ENCODE data around the gene ARAP2.
A peak's percentile ranks its signal among the peaks of the same experiment; 100 is the strongest.

The ARAP2 gene

GRCh38 chr4:36274158-36274557, 29.8 kb upstream of the ARAP2 start:
- POLR2A ChIA-PET, result no interaction called here
- no peak overlapping the region for H3K4me3 ChIP-seq (ENCODE audit: low read depth, low read length)
- CTCF ChIA-PET, result interaction anchor here (1.0 kb wide), 1 partner anchor 25 kb away, joined by 3 read pairs; no protein-coding TSS in a partner anchor
- H3K4me1 ChIP-seq (ENCODE audit: control insufficient read depth, insufficient read depth, low read length), result no peaks in the 10 kb centered on the region
- no peaks in the 10 kb centered on the region for H3K36me3 ChIP-seq (ENCODE audit: control insufficient read depth in 2 of 2, insufficient read depth in 1 of 2, low read length in 2 of 2)
- TF ChIP-seq ZNF138 (tag by site-specific recombination; IDR thresholded peaks at IDR 0.05; ENCODE audit: borderline replicate concordance), result no peak
- H3K9me3 ChIP-seq (ENCODE audit: control insufficient read depth, insufficient read depth, low read depth, low read length), result no peaks in the 10 kb centered on the region
- no peak overlapping the region for H3K27ac ChIP-seq (ENCODE audit: extremely low read depth, low read depth, low read length)

DNA sequence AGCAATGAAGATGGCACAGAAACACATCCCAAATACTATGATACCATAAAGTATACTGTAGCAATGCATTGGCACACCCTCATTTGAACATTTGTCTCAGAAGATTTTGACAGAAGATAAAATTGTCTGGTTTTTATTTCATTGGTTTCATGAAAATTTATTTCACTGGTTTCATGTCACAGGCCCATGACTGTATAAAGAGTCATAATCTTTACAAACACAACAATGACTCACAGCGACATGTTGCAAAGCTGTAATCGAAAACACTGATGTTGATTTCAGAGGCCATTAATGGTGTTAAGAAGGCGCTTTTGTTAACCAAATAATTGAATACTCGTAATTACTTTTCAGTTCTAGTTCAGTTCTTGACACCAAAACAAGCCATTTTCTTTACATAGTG, 29.0 kb upstream of the ARAP2 start:
- no peaks in the 10 kb centered on the region for H3K36me3 ChIP-seq (ENCODE audit: control insufficient read depth in 2 of 2, insufficient read depth in 1 of 2, low read length in 2 of 2)
- no peak overlapping the region for H3K27ac ChIP-seq (ENCODE audit: extremely low read depth, low read depth, low read length)
- H3K9me3 ChIP-seq (ENCODE audit: control insufficient read depth, insufficient read depth, low read depth, low read length), result no peaks in the 10 kb centered on the region
- no peak overlapping the region for H3K4me3 ChIP-seq (ENCODE audit: low read depth, low read length)
- CTCF ChIA-PET, result no interaction called here
- POLR2A ChIA-PET, result no interaction called here
- H3K4me1 ChIP-seq (ENCODE audit: control insufficient read depth, insufficient read depth, low read length), result no peaks in the 10 kb centered on the region
- TF ChIP-seq BCL11A (tag by site-specific recombination; IDR thresholded peaks at IDR 0.05; ENCODE audit: low read depth) (no peak), ZNF701 (tag by site-specific recombination; IDR thresholded peaks at IDR 0.05) (no peak), ZNF837 (tag by site-specific recombination; IDR thresholded peaks at IDR 0.05) (no peak), ZSCAN23 (tag by site-specific recombination; IDR thresholded peaks at IDR 0.05) (no peak), ZNF10 (tag by site-specific recombination; IDR thresholded peaks at IDR 0.05) (no peak), ZNF354C (tag by site-specific recombination; IDR thresholded peaks at IDR 0.05; ENCODE audit: borderline replicate concordance, low read depth) (no peak), ZNF169 (tag by site-specific recombination; IDR thresholded peaks at IDR 0.05) (no peak), GLIS2 (tag by site-specific recombination; IDR thresholded peaks at IDR 0.05) (no peak), ZNF777 (tag by site-specific recombination; IDR thresholded peaks at IDR 0.05; ENCODE audit: borderline replicate concordance) (no peak), ZNF624 (tag by site-specific recombination; IDR thresholded peaks at IDR 0.05) (no peak)

GRCh38 chr4:36269533-36270173, 25.3 kb upstream of the ARAP2 start:
- no peaks in the 10 kb centered on the region for H3K36me3 ChIP-seq (ENCODE audit: control insufficient read depth in 2 of 2, insufficient read depth in 1 of 2, low read length in 2 of 2)
- no peaks in the 10 kb centered on the region for H3K4me1 ChIP-seq (ENCODE audit: control insufficient read depth, insufficient read depth, low read length)
- no peak for TF ChIP-seq ZNF629 (tag by site-specific recombination; IDR thresholded peaks at IDR 0.05)
- TF ChIP-seq, protein P1, sequence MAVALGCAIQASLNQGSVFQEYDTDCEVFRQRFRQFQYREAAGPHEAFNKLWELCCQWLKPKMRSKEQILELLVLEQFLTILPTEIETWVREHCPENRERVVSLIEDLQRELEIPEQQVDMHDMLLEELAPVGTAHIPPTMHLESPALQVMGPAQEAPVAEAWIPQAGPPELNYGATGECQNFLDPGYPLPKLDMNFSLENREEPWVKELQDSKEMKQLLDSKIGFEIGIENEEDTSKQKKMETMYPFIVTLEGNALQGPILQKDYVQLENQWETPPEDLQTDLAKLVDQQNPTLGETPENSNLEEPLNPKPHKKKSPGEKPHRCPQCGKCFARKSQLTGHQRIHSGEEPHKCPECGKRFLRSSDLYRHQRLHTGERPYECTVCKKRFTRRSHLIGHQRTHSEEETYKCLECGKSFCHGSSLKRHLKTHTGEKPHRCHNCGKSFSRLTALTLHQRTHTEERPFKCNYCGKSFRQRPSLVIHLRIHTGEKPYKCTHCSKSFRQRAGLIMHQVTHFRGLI (tag by site-specific recombination; IDR thresholded peaks at IDR 0.05), result 0 out of 2 replicates have a peak, but pooled peaks have one; percentile 38
- TF ChIP-seq ZIC2 (tag by site-specific recombination; IDR thresholded peaks at IDR 0.05), result no peak
- no peak overlapping the region for H3K27ac ChIP-seq (ENCODE audit: extremely low read depth, low read depth, low read length)
- no peaks in the 10 kb centered on the region for H3K9me3 ChIP-seq (ENCODE audit: control insufficient read depth, insufficient read depth, low read depth, low read length)
- ChIA-PET POLR2A (no interaction called here), CTCF (no interaction called here)
- no peak overlapping the region for H3K4me3 ChIP-seq (ENCODE audit: low read depth, low read length)

DNA sequence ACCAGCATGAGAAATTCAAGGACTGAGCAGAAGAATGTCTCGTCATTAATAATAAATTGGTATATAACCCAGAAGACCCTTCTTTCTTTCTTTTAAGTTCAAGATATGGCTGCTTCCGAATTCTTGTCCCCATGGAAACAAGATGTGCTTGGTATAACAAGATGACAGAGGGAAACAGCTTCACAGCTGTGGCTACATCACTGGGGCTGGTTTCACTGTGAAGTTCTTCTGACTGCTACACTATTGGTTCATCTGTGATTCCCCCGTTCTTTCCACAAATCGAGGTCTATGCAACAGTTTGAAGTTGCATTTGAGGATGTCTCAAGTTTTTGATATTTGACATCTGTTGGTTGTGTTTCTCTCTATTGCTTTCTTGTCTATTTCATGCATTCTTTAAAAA, 24.8 kb upstream of the ARAP2 start:
- H3K36me3 ChIP-seq (ENCODE audit: control insufficient read depth in 2 of 2, insufficient read depth in 1 of 2, low read length in 2 of 2), result no peaks in the 10 kb centered on the region
- no peaks in the 10 kb centered on the region for H3K9me3 ChIP-seq (ENCODE audit: control insufficient read depth, insufficient read depth, low read depth, low read length)
- POLR2A ChIA-PET, result no interaction called here
- no peaks in the 10 kb centered on the region for H3K4me1 ChIP-seq (ENCODE audit: control insufficient read depth, insufficient read depth, low read length)
- CTCF ChIA-PET, result no interaction called here
- no peak overlapping the region for H3K27ac ChIP-seq (ENCODE audit: extremely low read depth, low read depth, low read length)
- H3K4me3 ChIP-seq (ENCODE audit: low read depth, low read length), result no peak overlapping the region
- TF ChIP-seq ZNF302 (tag by site-specific recombination; IDR thresholded peaks at IDR 0.05; ENCODE audit: low read depth), result no peak
- TF ChIP-seq IKZF3 (tag by site-specific recombination; IDR thresholded peaks at IDR 0.05), result no peak
- no peak for TF ChIP-seq ZFP69B (tag by site-specific recombination; IDR thresholded peaks at IDR 0.05)
- TF ChIP-seq KLF16 (tag by site-specific recombination; IDR thresholded peaks at IDR 0.05), result no peak
- no peak for TF ChIP-seq ZNF248 (tag by site-specific recombination; IDR thresholded peaks at IDR 0.05)
- TF ChIP-seq REST (tag by site-specific recombination; IDR thresholded peaks at IDR 0.05), result no peak
- TF ChIP-seq SCRT2 (tag by site-specific recombination; IDR thresholded peaks at IDR 0.05), result no peak
- no peak for TF ChIP-seq OSR2 (tag by site-specific recombination; IDR thresholded peaks at IDR 0.05)
- no peak for TF ChIP-seq ZXDB (tag by site-specific recombination; IDR thresholded peaks at IDR 0.05)
- TF ChIP-seq ZNF701 (tag by site-specific recombination; IDR thresholded peaks at IDR 0.05), result no peak
- TF ChIP-seq ZNF654 (tag by site-specific recombination; IDR thresholded peaks at IDR 0.05; ENCODE audit: low read depth), result no peak
- TF ChIP-seq ZNF791 (tag by site-specific recombination; IDR thresholded peaks at IDR 0.05), result no peak
- TF ChIP-seq ZEB2 (tag by site-specific recombination; IDR thresholded peaks at IDR 0.05), result no peak
- TF ChIP-seq ZNF146 (tag by site-specific recombination; IDR thresholded peaks at IDR 0.05), result no peak

Measured in HEK293 (cell line).